ENCODE data around the gene VSTM4. TPM values are rescaled to one million over a fixed set of nuclear protein-coding genes. Genes with fewer than 3 reads are reported as not detected.
A peak's percentile ranks its signal among the peaks of the same experiment; 100 is the strongest.

The VSTM4 gene
- total and polyA plus RNA-seq, 9 of the 15 experiments (the other 6 are each of a cell fraction or from before 2014, with no cell fraction given), result 1.0 to 7.9 (median 3.0) TPM

GRCh38 chr10:49161411-49161997 lies 46.2 kb upstream of the VSTM4 start (continued):
- TF ChIP-seq E4F1 (CRISPR knock-in tag; IDR thresholded peaks at IDR 0.05; ENCODE audit: borderline replicate concordance), result no peak
- no peak for TF ChIP-seq ZNF586 (CRISPR knock-in tag; conservative IDR thresholded peaks at IDR 0.05)
- no peak for TF ChIP-seq ZNF140 (CRISPR knock-in tag; IDR thresholded peaks at IDR 0.05)
- TF ChIP-seq ZNF436 (CRISPR knock-in tag; IDR thresholded peaks at IDR 0.05), result no peak
- TF ChIP-seq RFX1 (IDR thresholded peaks at IDR 0.05), result no peak

GRCh38 chr10:49160814-49161213 lies 45.5 kb upstream of the VSTM4 start:
- no peak for FAIRE-seq
- intact Hi-C loops (cut with micrococcal nuclease), result loop anchor here (1.0 to 5.0 kb wide), 5 partner anchors 42 to 351 kb away; no protein-coding TSS in a partner anchor
- no peaks in the 10 kb centered on the region for H4K20me1 ChIP-seq (replicated peaks; ENCODE audit: control insufficient read depth, insufficient read depth, low read length)
- H3K4me2 ChIP-seq (ENCODE audit: insufficient read depth, low read length), result no peak overlapping the region
- ChIA-PET POLR2A (interaction anchor here (0.6 to 2.3 kb wide), 5 partner anchors 11 to 117 kb away, joined by 3 to 30 read pairs (median 6); no protein-coding TSS in a partner anchor), CTCF (ENCODE audit: low intra/inter-chr PET ratio) (interaction anchor here (0.6 to 2.9 kb wide), 2 partner anchors 76 to 180 kb away, joined by 3 to 11 read pairs; no protein-coding TSS in a partner anchor)
- WGBS (ENCODE audit: insufficient coverage, low coverage, missing lambda C conversion rate), result 92% methylated on average over 5 of the region's 5 CpGs
- no peaks in the 10 kb centered on the region for H3K27me3 ChIP-seq (ENCODE audit: control insufficient read depth in 2 of 2, insufficient read depth in 2 of 2, low read length in 2 of 2)
- H3K79me2 ChIP-seq (ENCODE audit: control insufficient read depth, insufficient read depth, low read length), result peaks cover 4% of the 10 kb centered on the region; the same call in 1 of the 3 replicates
- H3K4me3 ChIP-seq, result no peak overlapping the region
- H3K9me1 ChIP-seq (ENCODE audit: control insufficient read depth, insufficient read depth, low read length), result no peaks in the 10 kb centered on the region
- peaks cover 78% of the 10 kb centered on the region for H3K36me3 ChIP-seq (ENCODE audit: control insufficient read depth, insufficient read depth, low read length)
- peaks cover 44 to 61% of the 10 kb centered on the region in 2 experiments for H3K4me1 ChIP-seq (replicated peaks in 1 of 2; ENCODE audit: control insufficient read depth in 2 of 2, insufficient read depth in 2 of 2, low read length in 2 of 2)
- no peaks in the 10 kb centered on the region for H3K9me3 ChIP-seq (replicated peaks; ENCODE audit: control insufficient read depth, insufficient read depth, low read depth, low read length)
- DNase-seq (ENCODE audit: extremely low read depth in 1 of 4, low spot score in 3 of 4), result no peak
- H3K27ac ChIP-seq (ENCODE audit: extremely low read depth, low read depth, low read length), result peak overlapping the region; percentile 66; the same call in 2 of the 3 replicates
- BruUV-seq (replicated peaks), result no TSS peak
- H2AFZ ChIP-seq (ENCODE audit: low read depth, low read length), result peak overlapping the region; percentile 78; the same call in 1 of the 2 replicates
- in situ Hi-C loops (cut with MboI), result no loop called here
- no peak for ATAC-seq
- peak; percentile 58 for TF ChIP-seq WHSC1 (IDR thresholded peaks at IDR 0.05; ENCODE audit: low read length)
- TF ChIP-seq NRF1 (conservative IDR thresholded peaks at IDR 0.05 in 1 of 2, IDR thresholded peaks at IDR 0.05 in 1 of 2), result no peak
- H3K9ac ChIP-seq (ENCODE audit: insufficient read depth in 1 of 2, low read depth in 2 of 2, low read length in 2 of 2), result no peak overlapping the region; a peak in 1 of 4 replicates
